GM20431 (cell line): ENCODE data around the gene PDE8B.
"Not testable (repeated sequence)": the region's sequence is repeated elsewhere in the genome, so short reads cannot be mapped to it uniquely, and the experiment has no call there.

Source experiments
- in situ Hi-C: fragments of 300-500 bp; cut with MseI, MboI; formaldehyde crosslinking; loops from one replicate; pipeline ENCODE4 v1.15.0; 2020; ENCODE audit warnings: low sequenced_read_pairs; ENCODE audit not compliant: unreplicated experiment

The PDE8B gene

GRCh38 chr5:77423022-77423750 lies 212.7 kb downstream of the PDE8B start:
- in situ Hi-C loops: no loop called here

GRCh38 chr5:77424921-77425320 lies 214.4 kb downstream of the PDE8B start:
- in situ Hi-C loops: no loop called here

GRCh38 chr5:77425420-77425819 lies 214.9 kb downstream of the PDE8B start:
- in situ Hi-C loops: no loop called here

GRCh38 chr5:77425998-77426659 lies 215.6 kb downstream of the PDE8B start:
- in situ Hi-C loops: no loop called here

GRCh38 chr5:77426670-77427069 lies 216.2 kb downstream of the PDE8B start:
- in situ Hi-C loops: no loop called here

- in situ Hi-C loops: no loop called here
Observed at GRCh38 chr5:77427998-77428397, 217.5 kb downstream of the PDE8B start.

GRCh38 chr5:77428526-77428925 lies 218.0 kb downstream of the PDE8B start:
- in situ Hi-C loops: no loop called here

- in situ Hi-C loops: no loop called here
Observed at GRCh38 chr5:77430726-77431125, 220.2 kb downstream of the PDE8B start.

GRCh38 chr5:77431286-77431685 lies 220.8 kb downstream of the PDE8B start:
- in situ Hi-C loops: no loop called here

- in situ Hi-C loops: no loop called here
Observed at GRCh38 chr5:77431719-77432118, 221.2 kb downstream of the PDE8B start.

GRCh38 chr5:77437194-77437593 lies 226.7 kb downstream of the PDE8B start:
- in situ Hi-C loops: no loop called here

- in situ Hi-C loops: no loop called here
Observed at GRCh38 chr5:77438071-77438470, 227.6 kb downstream of the PDE8B start.

GRCh38 chr5:77443670-77444069 lies 233.2 kb downstream of the PDE8B start:
- in situ Hi-C loops: no loop called here

- in situ Hi-C loops: no loop called here
Observed at GRCh38 chr5:77444356-77444755, 233.9 kb downstream of the PDE8B start.

GRCh38 chr5:77448831-77449230 lies 238.4 kb downstream of the PDE8B start:
- in situ Hi-C loops: no loop called here

GRCh38 chr5:77449277-77449676 lies 238.8 kb downstream of the PDE8B start:
- in situ Hi-C loops: no loop called here

- in situ Hi-C loops: no loop called here
Observed at GRCh38 chr5:77449981-77450380, 239.5 kb downstream of the PDE8B start.

- in situ Hi-C loops: no loop called here
Observed at GRCh38 chr5:77452351-77452750, 241.9 kb downstream of the PDE8B start.

- in situ Hi-C loops: no loop called here
Observed at GRCh38 chr5:77454123-77454522, 243.6 kb downstream of the PDE8B start.

GRCh38 chr5:77461287-77461686 lies 250.8 kb downstream of the PDE8B start:
- in situ Hi-C loops: no loop called here

GRCh38 chr5:77463905-77464304 lies 253.4 kb downstream of the PDE8B start:
- in situ Hi-C loops: no loop called here

- in situ Hi-C loops: not testable (repeated sequence)
Observed at GRCh38 chr5:77468875-77469274, 258.4 kb downstream of the PDE8B start.
